Neural cell (in vitro differentiated cells): Measurements from ENCODE around the gene GJA3. TPM values are rescaled to one million over a fixed set of nuclear protein-coding genes. Genes with fewer than 3 reads are reported as not detected.

ENCODE experiments used
- H2AFZ ChIP-seq: fragments of 200-600, 300-800 bp; sonication (generic), shearing (Covaris generic); 2 replicates; pipeline ENCODE4 v1.6.0; 2014; ENCODE audit warnings: low read depth, mild to moderate bottlenecking, antibody characterized with exemption, low read length, moderate library complexity
- H3F3A ChIP-seq: fragments of 200-600 bp; shearing (Covaris generic); 2 replicates; pipeline ENCODE4 v1.6.1; 2016; ENCODE audit warnings: mild to moderate bottlenecking, moderate library complexity, mixed read lengths, antibody characterized with exemption, low read length; ENCODE audit not compliant: insufficient read depth, poor library complexity, severe bottlenecking
- H3K27ac ChIP-seq: fragments of 200-600, 300-800 bp; sonication (generic), shearing (Covaris generic); 2 replicates; pipeline ENCODE4 v1.5.1; 2014; ENCODE audit warnings: mild to moderate bottlenecking, low read length, moderate library complexity
- H3K27me3 ChIP-seq: fragments of 300-800, 200-600 bp; sonication (generic), shearing (Covaris generic); 2 replicates; pipeline ENCODE4 v1.6.0; 2014; ENCODE audit warnings: mild to moderate bottlenecking, low read depth, low read length, moderate library complexity; ENCODE audit not compliant: insufficient read depth
- H3K36me3 ChIP-seq: fragments of 300-800, 200-600 bp; sonication (generic), shearing (Covaris generic); 2 replicates; pipeline ENCODE4 v1.5.1; 2014; ENCODE audit warnings: mild to moderate bottlenecking, antibody characterized with exemption, low read length, moderate library complexity; ENCODE audit not compliant: insufficient read depth
- H3K4me2 ChIP-seq: fragments of 300-800, 200-600 bp; sonication (generic), shearing (Covaris generic); 2 replicates; pipeline ENCODE4 v1.6.0; 2014; ENCODE audit warnings: mild to moderate bottlenecking, low read length
- H3K4me3 ChIP-seq: fragments of 300-800, 200-600 bp; sonication (generic), shearing (Covaris generic); 2 replicates; pipeline ENCODE4 v1.5.1; 2014; ENCODE audit warnings: mild to moderate bottlenecking, low read length, moderate library complexity
- H3K79me2 ChIP-seq: fragments of 200-600 bp; shearing (Covaris generic); replicated peaks from 2 replicates; pipeline ENCODE4 v1.6.0; 2014; ENCODE audit warnings: mild to moderate bottlenecking, low read length, moderate library complexity; ENCODE audit not compliant: insufficient read depth
- H3K9ac ChIP-seq: fragments of 300-800, 200-600 bp; sonication (generic), shearing (Covaris generic); 2 replicates; pipeline ENCODE4 v1.6.1; 2016; ENCODE audit warnings: mild to moderate bottlenecking, low read length, mixed read lengths
- H3K9me2 ChIP-seq: fragments of 200-600 bp; shearing (Covaris generic); 2 replicates; pipeline ENCODE4 v1.6.1; 2016; ENCODE audit warnings: mild to moderate bottlenecking, low read length, mixed read lengths; ENCODE audit not compliant: insufficient read depth
- H3K9me3 ChIP-seq: fragments of 200-600, 300-800 bp; sonication (generic), shearing (Covaris generic); 2 replicates; pipeline ENCODE4 v1.6.1; 2016; ENCODE audit warnings: mild to moderate bottlenecking, mixed run types, low read length, moderate library complexity, mixed read lengths
- H4K20me1 ChIP-seq: fragments of 200-600 bp; shearing (Covaris generic); 2 replicates; pipeline ENCODE4 v1.6.1; 2016; ENCODE audit warnings: mild to moderate bottlenecking, mixed run types; ENCODE audit not compliant: insufficient read depth
- CTCF ChIP-seq: fragments of 450-650 bp; IDR thresholded peaks from 2 replicates; pipeline ENCODE4 v1.5.1; 2014; ENCODE audit warnings: antibody characterized with exemption, mild to moderate bottlenecking, moderate library complexity; ENCODE audit not compliant: poor library complexity, severe bottlenecking
- EP300 ChIP-seq: fragments of 450-650 bp; conservative IDR thresholded peaks from 2 replicates; pipeline ENCODE4 v1.6.1; 2014; ENCODE audit warnings: antibody characterized with exemption, mild to moderate bottlenecking, moderate library complexity; ENCODE audit not compliant: poor library complexity, severe bottlenecking
- EZH2 ChIP-seq: fragments of 200-600, 300-800 bp; shearing (Covaris generic), sonication (generic); IDR thresholded peaks from 2 replicates; pipeline ENCODE4 v1.6.1; 2014; ENCODE audit warnings: antibody characterized with exemption, low read length, borderline replicate concordance, mild to moderate bottlenecking; ENCODE audit not compliant: insufficient read depth, poor library complexity, severe bottlenecking
- MXI1 ChIP-seq: fragments of 450-650 bp; conservative IDR thresholded peaks from 2 replicates; pipeline ENCODE4 v1.6.1; 2014; ENCODE audit warnings: antibody characterized with exemption, mild to moderate bottlenecking; ENCODE audit not compliant: poor library complexity, severe bottlenecking
- POLR2AphosphoS5 ChIP-seq: IDR thresholded peaks from 2 replicates; pipeline ENCODE4 v1.6.1; 2012
- RAD21 ChIP-seq: fragments of 450-650 bp; conservative IDR thresholded peaks from 2 replicates; pipeline ENCODE4 v1.6.1; 2014; ENCODE audit warnings: antibody characterized with exemption, mild to moderate bottlenecking, moderate library complexity
- REST ChIP-seq: IDR thresholded peaks from 2 replicates; pipeline ENCODE4 v1.6.1; 2012; ENCODE audit warnings: borderline replicate concordance
- SMC3 ChIP-seq: fragments of 450-650 bp; conservative IDR thresholded peaks from 2 replicates; pipeline ENCODE4 v1.6.1; 2014; ENCODE audit warnings: antibody characterized with exemption, mild to moderate bottlenecking, moderate library complexity; ENCODE audit not compliant: poor library complexity
- TAF1 ChIP-seq: IDR thresholded peaks from 2 replicates; pipeline ENCODE4 v1.6.1; 2012; ENCODE audit warnings: low read depth
- polyA plus RNA-seq: library from polyadenylated mRNA; depleted of rRNA; stranded (reverse); fragments of >200 nt; gene quantifications from 2 replicates; pipeline ENCODE4 v1.2.3, GENCODE V29; 2014

GJA3 gene
- polyA plus RNA-seq, 1 donor from 2014 or later = not detected

- Histone ChIP-seq H3F3A (no peaks in the 10 kb centered on the region), H3K9me2 (no peaks in the 10 kb centered on the region), H3K4me2 (no peak overlapping the region), H3K4me3 (no peak overlapping the region), H4K20me1 (no peaks in the 10 kb centered on the region), H3K9me3 (no peaks in the 10 kb centered on the region), H3K36me3 (no peaks in the 10 kb centered on the region), H2AFZ (no peak overlapping the region), H3K27ac (no peak overlapping the region), H3K9ac (no peak overlapping the region), H3K79me2 (no peaks in the 10 kb centered on the region), H3K27me3 (no peaks in the 10 kb centered on the region)
- no peak for TF ChIP-seq EP300
- TF ChIP-seq EZH2 = no peak
- no peak for TF ChIP-seq POLR2AphosphoS5
- no peak for TF ChIP-seq TAF1
- TF ChIP-seq MXI1 = no peak
- no peak for TF ChIP-seq CTCF
- TF ChIP-seq RAD21 = no peak
- no peak for TF ChIP-seq SMC3
- no peak for TF ChIP-seq REST
These were observed 45.9 kb upstream of the GJA3 start for GRCh38 chr13:20206698-20207235.

- TF ChIP-seq EZH2 (no peak), EP300 (no peak), CTCF (no peak), POLR2AphosphoS5 (no peak), REST (no peak), SMC3 (no peak), RAD21 (no peak), TAF1 (no peak), MXI1 (no peak)
- no peaks in the 10 kb centered on the region for H3K27me3 ChIP-seq
- H3F3A ChIP-seq = no peaks in the 10 kb centered on the region
- H3K36me3 ChIP-seq = no peaks in the 10 kb centered on the region
- H3K4me3 ChIP-seq = no peak overlapping the region
- no peaks in the 10 kb centered on the region for H3K9me3 ChIP-seq
- no peaks in the 10 kb centered on the region for H3K9me2 ChIP-seq
- no peak overlapping the region for H3K4me2 ChIP-seq
- H2AFZ ChIP-seq = no peak overlapping the region
- H3K27ac ChIP-seq = no peak overlapping the region
- H3K79me2 ChIP-seq = no peaks in the 10 kb centered on the region
- no peak overlapping the region for H3K9ac ChIP-seq
- H4K20me1 ChIP-seq = no peaks in the 10 kb centered on the region
These were observed 45.3 kb upstream of the GJA3 start for GRCh38 chr13:20206065-20206697.
